Mucosa of descending colon (tissue), 3 donors: Measurements from ENCODE around the gene NFE2L3. TPM values are rescaled to one million over a fixed set of nuclear protein-coding genes. Genes with fewer than 3 reads are reported as not detected.

Experiments used
- ATAC-seq: fragments of 200-7000 bp; cut with Tn5 transposase; one replicate; pipeline ENCODE4 v1.9.1; 2020; ENCODE audit warnings: mild to moderate bottlenecking, moderate library complexity
- DNase-seq, 3 donors: peaks; one replicate each; pipeline ENCODE4 v3.0.0-alpha.2; 2020
- H3K36me3 ChIP-seq: fragments of 200-600 bp; one replicate; pipeline ENCODE4 v1.8.0; 2021; ENCODE audit warnings: low read depth, mild to moderate bottlenecking
- H3K4me1 ChIP-seq: fragments of 200-600 bp; one replicate; pipeline ENCODE4 v1.8.0; 2021; ENCODE audit warnings: low read depth, mild to moderate bottlenecking
- H3K4me3 ChIP-seq: fragments of 200-600 bp; one replicate; pipeline ENCODE4 v1.8.0; 2021; ENCODE audit warnings: mild to moderate bottlenecking
- H3K9me3 ChIP-seq: fragments of 200-600 bp; one replicate; pipeline ENCODE4 v1.8.0; 2021; ENCODE audit warnings: mild to moderate bottlenecking
- CTCF ChIP-seq: fragments of 200-600 bp; IDR thresholded peaks from one replicate; pipeline ENCODE4 v1.8.0; 2022; ENCODE audit warnings: antibody characterized with exemption, mild to moderate bottlenecking
- intact Hi-C, 2 donors: fragments of 100-400 bp; cut with DNase I in 1 of 2; cut with micrococcal nuclease in 1 of 2; formaldehyde crosslinking; loops; one replicate each; pipeline versions ENCODE4 v1.11.0 to v1.11.1; 2022; cut with DNase I, micrococcal nuclease
- total RNA-seq, 3 donors: library from RNA; stranded (reverse); fragmentation: NEBNext Ultra II Directional in 2 of 3; extraction: Animal tissue kit (Norgen Biotek cat#: 25700) in 2 of 3; gene quantifications; one replicate each; pipeline versions ENCODE4 v1.2.1 to v1.2.4, GENCODE V29; 2021 to 2023
- donor health status: DM: no; HTN: no; CAD: no; lungs with moderate emphysema.
- donor health status: DM: no; HTN: no; CAD: no.
- donor health status: DM: no; HTN: yes; CAD: no.

Gene NFE2L3
- total RNA-seq, 3 donors from 2014 or later: 7.3 to 12.2 (median 8.4) TPM

DNA sequence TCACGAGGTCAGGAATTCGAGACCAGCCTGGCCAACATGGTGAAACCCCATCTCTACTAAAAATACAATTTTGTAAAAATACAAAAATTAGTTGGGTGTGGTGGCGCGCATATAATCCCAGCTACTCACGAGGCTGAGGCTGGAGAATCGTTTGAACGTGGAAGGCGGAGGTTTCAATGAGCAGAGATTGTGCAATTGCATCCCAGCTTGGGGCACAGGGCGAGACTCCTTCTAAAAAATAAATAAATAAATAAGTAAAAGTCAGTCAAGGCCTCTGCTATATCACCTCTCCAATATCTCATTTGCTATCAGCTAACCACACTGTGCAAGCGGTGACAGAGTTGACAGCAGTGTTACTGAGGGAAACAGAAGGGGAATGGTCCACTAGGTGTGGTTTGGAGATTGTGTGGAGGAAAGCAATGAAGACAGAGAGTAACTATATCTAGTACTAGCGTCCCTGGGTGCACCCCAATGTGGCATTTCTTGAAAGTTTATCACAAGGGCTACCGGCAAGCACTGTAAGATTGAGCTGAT, 20.9 kb upstream of the NFE2L3 start:
- Histone ChIP-seq H3K9me3 (no peaks in the 10 kb centered on the region), H3K4me3 (no peak overlapping the region), H3K4me1 (no peaks in the 10 kb centered on the region), H3K36me3 (no peaks in the 10 kb centered on the region)
- no peak for TF ChIP-seq CTCF
- ATAC-seq (no peak), DNase-seq (no peak)
- intact Hi-C loops: no loop called here

- H3K4me3 ChIP-seq: no peak overlapping the region
- no peaks in the 10 kb centered on the region for H3K4me1 ChIP-seq
- no peaks in the 10 kb centered on the region for H3K36me3 ChIP-seq
- intact Hi-C loops: no loop called here
- DNase-seq (no peak), ATAC-seq (no peak)
- H3K9me3 ChIP-seq: no peaks in the 10 kb centered on the region
- TF ChIP-seq CTCF: no peak
Measured at GRCh38 chr7:26135076-26135475, 16.9 kb upstream of the NFE2L3 start.

- Histone ChIP-seq H3K9me3 (no peaks in the 10 kb centered on the region), H3K4me3 (no peak overlapping the region), H3K36me3 (no peaks in the 10 kb centered on the region), H3K4me1 (no peaks in the 10 kb centered on the region)
- intact Hi-C loops: no loop called here
- ATAC-seq (no peak), DNase-seq (no peak)
- no peak for TF ChIP-seq CTCF
Measured at GRCh38 chr7:26135551-26135950, 16.4 kb upstream of the NFE2L3 start.

DNA sequence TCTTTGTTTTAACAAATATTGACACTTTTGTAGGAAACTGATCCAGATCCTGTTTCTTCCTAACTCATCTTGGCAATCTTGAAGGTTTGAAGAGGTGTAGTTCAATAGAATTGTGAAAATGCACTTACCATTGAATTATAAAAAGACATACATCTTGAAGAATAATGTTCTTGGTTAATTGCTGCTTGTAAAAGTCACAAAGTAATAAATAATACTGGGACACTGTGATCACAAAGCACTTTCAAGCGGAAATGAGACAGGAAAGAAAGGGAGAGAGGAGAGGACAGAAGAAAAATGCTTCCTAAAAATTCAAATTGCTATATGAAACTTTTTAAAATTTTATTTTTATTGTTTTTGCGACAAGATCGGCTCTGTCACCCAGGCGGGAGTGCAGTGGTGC, 15.2 kb upstream of the NFE2L3 start:
- TF ChIP-seq CTCF: no peak
- H3K9me3 ChIP-seq: no peaks in the 10 kb centered on the region
- ATAC-seq (no peak), DNase-seq (no peak)
- H3K4me1 ChIP-seq: no peaks in the 10 kb centered on the region
- H3K36me3 ChIP-seq: no peaks in the 10 kb centered on the region
- intact Hi-C loops: no loop called here
- no peak overlapping the region for H3K4me3 ChIP-seq

DNA sequence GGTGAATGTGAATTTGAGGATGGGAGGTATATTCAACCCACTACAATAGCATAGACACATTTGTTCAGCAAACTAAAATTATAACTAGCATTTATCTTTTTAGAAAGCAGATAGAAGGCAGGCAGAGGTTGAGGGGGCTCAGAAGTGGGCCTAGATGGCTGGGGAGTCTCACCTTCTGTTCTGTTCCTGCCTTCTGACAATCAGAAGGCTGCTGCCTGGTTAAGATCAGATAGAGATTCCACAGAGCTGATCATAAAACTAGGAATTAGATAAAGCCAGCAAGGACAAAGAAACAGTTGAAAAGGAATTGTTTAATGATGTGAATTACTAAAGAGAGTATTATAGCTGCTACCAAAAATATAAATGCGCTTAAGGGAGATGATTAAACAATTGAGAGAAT, 11.6 kb upstream of the NFE2L3 start:
- H3K9me3 ChIP-seq: no peaks in the 10 kb centered on the region
- no peak for ATAC-seq
- TF ChIP-seq CTCF: no peak
- no peaks in the 10 kb centered on the region for H3K36me3 ChIP-seq
- intact Hi-C loops: no loop called here
- no peak overlapping the region for H3K4me3 ChIP-seq
- DNase-seq: no peak
- H3K4me1 ChIP-seq: no peaks in the 10 kb centered on the region

GRCh38 chr7:26141077-26141476, 10.9 kb upstream of the NFE2L3 start:
- Histone ChIP-seq H3K4me1 (no peaks in the 10 kb centered on the region), H3K9me3 (no peaks in the 10 kb centered on the region), H3K4me3 (no peak overlapping the region), H3K36me3 (no peaks in the 10 kb centered on the region)
- DNase-seq (no peak), ATAC-seq (no peak)
- intact Hi-C loops: no loop called here
- no peak for TF ChIP-seq CTCF
